Activated CD8-positive, alpha-beta memory T cell treated with anti-CD3 and anti-CD28 coated beads for 4 hours (primary cell): ENCODE results near the gene TGM6.

Experiments used
- DNase-seq, 2 donors: peaks; one replicate each; pipeline ENCODE4 v3.0.0-alpha.2; 2020; ENCODE audit warnings: low read depth in 2 of 2

The TGM6 gene

DNA sequence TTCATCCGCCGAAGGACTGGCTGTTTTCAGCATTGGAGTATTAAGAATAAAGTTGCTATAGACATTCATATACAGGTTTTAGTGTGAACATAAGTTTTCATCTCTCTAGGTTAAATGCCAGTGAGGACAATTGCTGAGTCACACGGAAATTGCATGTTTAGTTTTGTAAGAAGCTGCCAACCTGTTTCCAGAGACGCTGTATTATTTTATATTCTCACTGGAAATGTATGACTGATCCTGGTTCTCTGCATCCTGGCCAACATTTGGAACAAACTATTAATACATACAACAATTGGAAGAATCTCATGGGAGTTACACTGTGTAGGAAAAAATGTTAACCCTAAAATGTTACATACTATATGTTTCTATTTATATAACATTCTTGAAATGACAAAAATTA lies 16.7 kb upstream of the TGM6 start:
- DNase-seq = no peak

DNA sequence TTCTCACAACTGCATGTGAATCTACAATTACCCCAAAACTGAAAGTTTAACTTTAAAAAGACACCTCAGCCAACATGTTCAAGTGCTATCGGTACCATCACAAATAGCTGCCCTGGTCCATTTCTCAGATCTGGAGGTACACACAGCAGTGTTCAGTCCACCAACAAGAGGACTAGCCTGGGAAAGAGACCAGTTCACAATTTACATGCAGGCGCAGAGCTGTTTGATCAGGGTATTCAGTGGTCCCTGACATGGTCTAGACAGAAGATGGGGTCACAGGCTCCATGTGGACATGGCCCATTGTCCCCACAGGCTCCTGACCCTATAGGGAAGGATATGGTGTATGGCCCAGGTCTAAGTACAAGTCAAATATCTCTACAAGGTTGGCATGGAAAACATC lies 15.6 kb upstream of the TGM6 start:
- no peak for DNase-seq

DNA sequence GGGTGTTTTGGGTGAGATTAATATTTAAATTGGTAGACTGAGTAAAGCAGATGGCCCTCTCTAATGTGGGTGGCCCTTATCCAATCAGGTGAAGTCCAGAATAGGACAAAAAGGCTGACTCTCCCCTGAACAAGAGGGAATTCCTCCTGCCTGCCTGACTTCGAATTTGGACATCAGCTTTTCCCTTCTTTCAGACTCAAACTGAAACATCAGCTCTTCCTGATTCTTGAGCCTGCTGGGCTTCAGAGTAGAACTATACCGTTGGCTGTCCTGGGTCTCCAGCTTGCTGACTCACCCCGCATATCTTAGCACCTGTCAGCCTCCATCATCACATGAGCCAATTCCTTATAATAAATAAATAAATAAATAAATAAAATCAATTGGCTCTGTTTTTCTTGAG lies 15.0 kb upstream of the TGM6 start:
- no peak for DNase-seq

DNA sequence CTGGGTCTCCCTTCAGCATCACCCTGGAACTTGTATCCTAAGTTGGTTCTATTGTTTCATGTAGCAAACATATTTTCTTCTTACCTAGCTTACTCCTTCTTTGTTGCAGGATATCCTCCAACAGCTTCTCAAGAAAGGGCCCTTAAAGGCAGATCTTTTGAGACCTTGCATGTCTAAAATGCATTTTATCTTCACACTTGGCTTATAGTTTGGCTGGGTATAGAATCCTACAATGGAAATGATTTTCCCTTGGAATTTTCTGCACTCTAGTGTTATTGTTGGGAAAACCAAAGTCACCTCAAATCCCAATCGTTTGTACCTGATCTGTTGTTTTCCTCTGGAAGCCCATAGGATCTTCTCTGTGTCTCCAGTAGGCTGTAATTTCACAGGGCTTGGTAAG lies 12.1 kb upstream of the TGM6 start:
- no peak for DNase-seq

DNA sequence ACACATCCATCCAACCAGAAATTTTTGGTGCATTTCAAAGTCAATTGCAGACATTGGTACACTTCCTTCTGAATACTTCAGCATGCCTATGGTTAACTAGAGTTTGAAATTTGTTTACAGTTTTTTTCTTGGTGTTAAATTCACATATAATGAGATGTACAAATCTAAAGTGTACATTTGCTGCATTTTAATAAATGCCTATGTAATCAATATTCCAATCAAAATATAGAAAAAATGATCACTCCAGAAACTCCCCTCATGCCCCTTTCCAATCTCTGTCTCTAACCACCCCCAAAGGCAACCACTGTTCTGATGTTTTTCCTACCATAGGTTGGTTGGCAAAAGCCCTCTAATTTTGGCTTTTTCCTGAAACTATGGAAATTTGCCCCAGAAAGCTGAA lies 7.6 kb upstream of the TGM6 start:
- DNase-seq = no peak

DNA sequence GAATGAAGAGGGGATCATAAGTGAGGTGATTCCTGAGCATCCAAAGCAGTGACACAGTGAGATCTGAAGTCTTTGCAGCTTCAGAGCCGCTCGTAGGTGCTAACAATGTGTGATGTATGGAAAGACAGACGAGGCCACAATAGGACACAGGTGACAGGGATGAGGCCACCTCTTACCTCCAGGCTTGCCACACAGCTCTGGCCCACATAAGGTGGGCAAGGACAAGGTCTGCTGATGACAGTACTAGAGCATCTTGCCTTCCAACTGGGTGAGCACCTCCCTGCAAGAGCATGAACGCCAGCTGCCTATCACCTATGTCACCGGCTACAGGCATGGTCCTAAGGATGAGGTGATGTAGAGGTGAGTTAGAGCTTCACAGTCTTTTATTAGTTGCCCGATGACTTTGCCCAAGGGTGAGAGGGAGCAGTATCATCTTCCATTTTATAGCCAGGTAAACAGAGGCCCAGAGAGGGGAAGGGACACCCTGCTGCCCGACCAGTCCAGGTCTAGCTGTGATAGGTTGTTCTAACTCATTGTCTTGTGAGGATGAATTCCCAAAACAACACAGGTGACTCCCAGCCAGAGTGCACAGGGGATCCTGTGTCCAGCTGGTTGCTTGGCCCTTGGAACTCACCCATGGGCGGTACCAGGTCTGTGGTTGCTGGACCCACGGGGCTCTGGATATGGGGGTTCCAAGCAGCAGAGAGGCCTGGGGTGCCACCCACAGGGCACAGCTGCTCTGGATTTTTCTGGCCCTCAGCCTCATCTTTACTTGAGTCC lies 6.2 kb upstream of the TGM6 start:
- no peak for DNase-seq

DNA sequence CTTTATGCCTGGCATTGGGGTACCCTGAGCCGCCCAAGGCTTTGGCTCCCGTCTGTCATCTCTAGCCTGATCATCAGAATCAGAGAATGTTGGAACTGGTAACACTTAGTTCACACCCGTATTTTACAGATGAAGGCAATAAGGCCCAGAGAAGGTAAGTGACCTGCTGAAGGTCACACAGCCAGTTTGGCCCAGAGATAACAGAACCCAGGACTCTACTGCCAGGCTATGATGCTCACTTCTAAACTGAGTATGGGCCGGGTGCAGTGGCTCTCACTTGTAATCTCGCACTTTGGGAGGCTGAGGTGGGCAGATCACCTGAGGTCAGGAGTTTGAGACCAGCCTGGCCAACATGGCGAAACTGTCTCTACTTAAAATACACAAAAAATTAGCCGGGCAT lies 1.8 kb upstream of the TGM6 start:
- no peak for DNase-seq

DNA sequence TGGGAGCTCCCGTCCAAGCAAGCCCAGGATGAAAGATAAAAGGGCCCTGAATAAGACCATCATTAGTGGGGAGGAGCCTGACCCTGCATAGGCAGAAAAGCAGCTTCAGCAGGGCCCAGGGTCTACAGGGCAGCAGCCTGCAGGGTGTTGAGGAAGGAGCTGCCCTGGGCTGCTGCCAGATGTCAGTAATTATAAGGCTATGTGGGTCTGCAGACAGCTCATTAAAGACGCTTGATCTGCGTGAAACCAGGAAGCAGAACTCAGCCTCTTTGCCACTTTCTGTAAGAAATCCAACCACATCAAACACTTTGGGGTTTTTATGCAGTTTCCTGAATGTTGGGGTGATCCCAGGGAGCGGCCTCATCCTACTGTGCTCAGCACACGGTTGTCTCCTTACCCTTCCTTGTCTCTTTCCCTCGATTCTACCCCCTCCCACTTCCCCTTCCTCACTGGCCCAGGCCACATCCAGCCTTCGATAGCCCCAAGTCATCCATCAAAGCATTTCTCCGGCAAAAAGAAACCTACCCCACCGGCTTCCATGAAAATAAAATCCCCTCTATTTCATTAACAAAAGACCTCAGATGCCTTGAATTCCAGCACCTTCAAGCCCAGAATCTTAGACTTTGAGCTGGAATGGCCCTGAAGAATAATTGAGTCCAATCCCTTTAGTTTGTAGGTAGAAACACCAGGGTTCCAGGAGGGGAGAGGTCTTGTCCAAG lies 1.0 kb upstream of the TGM6 start:
- no peak for DNase-seq

DNA sequence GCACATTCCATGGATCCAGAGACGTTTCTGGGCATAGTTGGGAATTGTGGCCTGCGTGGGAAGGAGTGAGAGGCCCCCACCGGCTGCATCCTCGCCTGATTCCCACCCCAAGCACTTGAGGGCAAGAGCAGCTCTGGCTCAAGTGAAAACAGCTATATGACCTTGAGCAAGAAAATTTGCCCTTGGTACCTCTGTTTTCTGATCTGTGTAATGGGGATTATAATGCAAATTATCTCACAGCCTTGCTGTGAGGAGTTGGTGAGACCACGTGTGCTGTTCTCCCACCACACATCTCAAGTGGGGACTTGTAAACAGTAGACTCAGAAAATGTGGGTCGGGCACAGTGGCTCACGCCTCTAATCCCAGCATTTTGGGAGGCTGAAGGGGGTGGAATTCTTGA lies 602 bp downstream of the TGM6 start:
- no peak for DNase-seq

DNA sequence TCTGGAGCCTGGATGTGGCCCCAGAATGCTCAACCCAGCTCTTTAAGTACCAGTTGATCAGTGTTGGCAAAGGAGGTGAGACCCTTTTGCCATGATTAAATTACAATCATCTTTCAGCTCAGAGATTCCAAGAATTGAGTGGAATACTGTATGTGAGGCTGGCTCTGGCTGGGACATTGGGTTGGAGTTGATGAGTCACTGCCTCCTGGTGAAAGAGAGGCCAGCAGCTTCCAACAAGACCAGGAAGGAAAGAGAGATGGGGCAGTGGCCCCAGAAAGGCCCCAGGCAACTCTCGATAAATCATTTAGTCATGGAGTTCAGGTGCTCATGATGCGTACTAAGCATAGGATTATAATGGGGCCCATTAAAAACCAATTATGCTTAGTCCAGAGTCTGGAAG lies 2.1 kb downstream of the TGM6 start:
- no peak for DNase-seq

DNA sequence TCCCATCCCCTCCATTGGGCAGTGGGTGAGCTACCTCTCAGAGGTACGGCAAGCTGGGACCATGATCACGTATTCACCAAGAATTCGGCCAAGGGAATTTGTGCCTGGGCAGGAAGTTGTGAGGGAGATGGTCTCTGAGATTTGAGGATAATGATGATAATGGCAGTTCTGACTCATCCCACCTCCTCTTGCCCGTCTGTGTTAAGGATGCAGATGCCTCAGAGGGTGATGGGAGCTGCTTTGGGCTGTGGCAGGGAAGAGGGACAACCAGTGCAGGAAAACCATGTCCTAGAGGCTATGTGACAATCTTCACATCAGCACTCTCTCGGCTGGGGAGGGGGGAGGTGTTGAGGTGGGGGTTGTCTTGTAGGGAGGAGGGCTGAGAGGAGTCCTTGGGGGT lies 4.3 kb downstream of the TGM6 start:
- DNase-seq = no peak

DNA sequence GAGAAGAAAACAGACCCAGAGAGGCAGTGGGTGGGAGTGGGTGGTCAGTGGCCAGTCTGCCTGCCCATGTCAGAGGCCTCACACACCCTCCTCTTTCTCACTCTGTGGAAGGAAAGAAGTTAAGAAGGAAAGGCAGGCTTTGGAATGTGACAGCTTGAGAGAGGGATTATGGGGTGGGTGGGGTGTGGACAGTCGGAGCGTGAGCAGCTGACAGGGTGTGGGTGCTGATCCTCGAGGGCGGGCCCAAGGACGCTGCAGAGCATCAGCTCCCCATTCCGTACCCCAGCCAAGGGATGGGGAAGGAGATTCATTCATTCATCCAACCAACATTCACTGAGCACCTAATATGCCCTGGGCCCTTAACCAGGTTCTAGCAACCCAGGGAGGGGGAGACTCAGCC lies 4.8 kb downstream of the TGM6 start:
- DNase-seq = no peak

DNA sequence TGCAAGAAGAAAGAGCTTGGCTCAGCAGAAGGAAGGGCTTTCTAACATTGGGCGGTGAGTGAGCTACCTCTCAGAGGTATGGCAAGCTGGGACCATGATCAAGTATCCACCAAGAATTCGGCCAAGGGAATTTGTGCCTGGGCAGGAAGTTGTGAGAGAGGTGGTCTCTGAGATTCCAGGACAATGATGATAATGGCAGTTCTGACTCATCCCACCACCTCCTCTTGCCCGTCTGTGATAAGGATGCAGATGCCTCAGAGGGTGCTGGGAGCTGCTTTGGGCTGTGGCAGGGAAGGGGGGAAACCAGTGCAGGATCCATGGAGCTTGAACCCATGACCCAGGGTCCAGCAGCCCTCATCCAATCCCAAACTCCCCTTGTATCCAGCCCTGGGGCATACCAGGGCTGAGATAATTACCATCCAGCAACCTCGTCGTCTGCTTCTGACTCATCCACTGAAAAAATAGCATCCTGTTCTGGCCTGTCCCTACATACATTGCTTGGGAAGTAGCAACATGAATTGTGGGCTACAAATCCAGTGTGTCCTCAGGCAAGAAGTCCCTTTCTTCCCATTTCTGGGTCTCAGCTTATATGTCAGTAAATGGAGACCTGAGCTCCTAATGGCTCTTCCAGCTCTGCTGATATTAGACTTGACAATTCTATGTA lies 5.9 kb downstream of the TGM6 start:
- DNase-seq = no peak

DNA sequence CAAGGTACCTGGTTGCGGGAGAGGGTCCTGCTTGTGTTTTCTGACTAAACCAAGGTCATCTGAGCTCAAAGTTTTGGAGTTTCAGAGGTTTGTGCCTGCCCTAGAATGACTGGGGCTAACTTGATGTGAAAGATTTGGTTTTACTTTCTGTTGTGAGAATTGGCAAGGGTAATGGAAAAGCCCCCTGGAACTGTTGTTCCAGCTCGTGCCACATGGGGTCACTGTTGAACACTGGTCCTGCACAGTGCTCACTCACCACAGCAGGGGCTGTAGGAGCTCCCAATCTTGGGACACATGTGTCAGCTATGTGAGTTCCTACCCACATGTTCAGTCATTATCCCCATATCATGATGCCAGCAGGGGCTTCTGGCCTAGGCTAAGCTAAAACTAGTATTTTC lies 6.5 kb downstream of the TGM6 start:
- no peak for DNase-seq

DNA sequence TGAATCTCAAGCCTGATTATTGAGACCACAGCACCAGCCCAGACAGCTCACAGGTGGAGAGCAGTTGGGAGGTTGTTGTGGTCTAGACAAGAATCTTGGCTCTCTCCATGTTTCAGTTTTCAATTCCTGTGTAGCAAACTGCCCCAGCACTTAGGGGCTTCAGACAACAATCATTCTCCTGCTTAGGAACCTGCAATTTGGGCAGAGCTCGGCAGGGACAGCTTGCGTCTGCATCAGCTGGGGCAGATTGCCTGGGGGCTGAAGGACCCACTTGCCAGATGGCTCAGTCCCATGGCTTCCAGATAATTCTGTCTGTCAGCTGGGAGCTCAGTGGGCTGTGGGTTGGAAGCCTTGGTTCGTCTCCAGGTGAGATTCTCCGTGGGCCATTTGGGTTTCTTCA lies 6.9 kb downstream of the TGM6 start:
- no peak for DNase-seq

DNA sequence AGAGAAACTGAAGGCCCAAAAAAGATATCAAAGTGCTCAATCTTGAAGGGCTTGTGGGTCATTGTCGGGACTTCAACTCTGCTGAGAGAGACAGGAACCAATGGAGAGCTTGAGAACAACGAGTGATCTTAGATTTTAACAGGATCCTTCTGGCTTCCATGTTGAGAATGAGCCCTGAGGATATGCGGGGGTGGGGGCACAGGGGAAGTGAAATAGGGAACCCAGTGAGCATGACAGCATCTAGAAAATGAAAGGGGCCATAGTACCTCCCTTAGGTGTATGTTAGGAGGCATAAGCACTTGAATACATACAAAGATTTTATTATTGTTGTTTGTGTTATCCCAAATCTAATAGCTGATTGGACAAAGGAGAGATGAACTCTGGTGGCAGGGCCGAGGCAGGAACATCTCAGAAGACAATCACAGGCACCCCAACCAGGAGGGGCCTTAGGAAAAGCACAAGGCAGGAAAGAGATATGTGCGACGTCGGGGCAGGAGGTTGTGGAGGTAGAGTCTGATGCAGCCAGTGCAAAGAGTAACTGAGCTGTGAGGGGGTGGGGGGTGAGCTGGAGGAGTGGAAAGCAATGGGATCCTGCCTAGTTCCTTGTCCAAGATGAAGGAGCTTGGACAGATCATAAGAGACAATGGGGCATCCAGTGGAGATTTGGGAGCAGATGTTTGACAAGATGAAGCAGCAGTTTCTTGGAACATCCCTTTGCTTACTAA lies 10.4 kb downstream of the TGM6 start:
- DNase-seq = no peak

DNA sequence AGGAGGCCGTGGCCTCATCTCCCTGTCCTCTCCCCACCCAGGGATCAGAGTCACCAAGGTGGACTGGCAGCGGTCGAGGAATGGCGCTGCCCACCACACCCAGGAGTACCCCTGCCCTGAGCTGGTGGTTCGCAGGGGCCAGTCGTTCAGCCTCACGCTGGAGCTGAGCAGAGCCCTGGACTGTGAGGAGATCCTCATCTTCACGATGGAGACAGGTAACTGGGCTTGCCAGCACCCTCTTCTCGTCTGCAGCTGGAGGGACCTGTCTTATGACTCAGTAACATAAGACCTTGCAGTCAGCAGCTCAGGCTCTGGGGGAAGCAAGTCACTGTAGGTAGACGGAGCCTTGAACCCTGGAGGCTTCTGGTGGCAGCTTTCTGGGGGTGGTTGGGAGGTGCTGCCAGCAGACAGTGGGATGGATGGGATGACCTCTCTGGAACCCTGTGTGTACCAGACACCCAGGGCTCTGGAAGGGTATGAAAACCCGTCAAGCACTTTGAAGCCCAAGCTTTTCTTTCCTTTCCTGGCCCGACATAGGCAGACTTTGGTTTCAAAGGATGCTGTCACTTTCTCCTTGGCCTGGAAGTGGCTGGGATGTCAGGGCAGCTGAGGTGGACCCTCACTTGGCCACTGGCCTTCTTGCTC lies 13.8 kb downstream of the TGM6 start:
- DNase-seq = no peak

DNA sequence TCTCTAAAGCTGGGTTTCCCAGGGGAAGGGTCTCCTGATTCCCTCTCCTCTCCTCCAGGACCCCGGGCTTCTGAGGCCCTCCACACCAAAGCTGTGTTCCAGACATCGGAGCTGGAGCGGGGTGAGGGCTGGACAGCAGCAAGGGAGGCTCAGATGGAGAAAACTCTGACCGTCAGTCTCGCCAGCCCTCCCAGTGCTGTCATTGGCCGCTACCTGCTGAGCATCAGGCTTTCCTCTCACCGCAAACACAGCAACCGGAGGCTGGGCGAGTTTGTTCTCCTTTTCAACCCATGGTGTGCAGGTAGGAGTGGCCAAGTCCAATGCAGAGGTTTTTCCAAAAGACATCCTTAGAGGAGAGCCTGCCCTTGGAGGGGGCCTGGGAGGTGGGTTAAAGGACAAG lies 14.4 kb downstream of the TGM6 start:
- DNase-seq = no peak

DNA sequence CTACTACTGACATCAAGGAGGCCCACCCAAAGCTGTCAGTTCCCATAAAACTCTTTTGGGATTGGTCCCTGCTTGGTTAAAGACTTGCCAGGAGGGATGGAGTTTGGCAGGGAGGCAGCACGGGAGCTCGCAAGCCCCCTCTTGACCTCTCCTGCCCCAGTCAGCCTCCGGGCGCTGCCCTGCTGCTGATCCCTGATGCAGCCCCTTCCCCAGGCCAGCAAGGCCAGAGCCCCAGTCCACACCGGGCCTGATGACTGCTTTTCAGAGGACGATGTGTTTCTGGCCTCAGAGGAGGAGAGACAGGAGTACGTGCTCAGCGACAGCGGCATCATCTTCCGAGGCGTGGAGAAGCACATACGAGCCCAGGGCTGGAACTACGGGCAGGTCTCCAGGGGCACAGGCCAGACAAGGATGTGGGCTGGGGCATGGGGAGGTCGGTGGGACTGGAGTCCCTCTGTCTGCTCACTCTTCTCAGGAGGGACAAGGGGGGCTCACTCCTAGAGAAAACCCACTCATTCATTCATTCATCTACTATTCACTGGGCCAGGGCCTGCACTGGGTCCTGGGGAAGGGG lies 15.6 kb downstream of the TGM6 start:
- no peak for DNase-seq

DNA sequence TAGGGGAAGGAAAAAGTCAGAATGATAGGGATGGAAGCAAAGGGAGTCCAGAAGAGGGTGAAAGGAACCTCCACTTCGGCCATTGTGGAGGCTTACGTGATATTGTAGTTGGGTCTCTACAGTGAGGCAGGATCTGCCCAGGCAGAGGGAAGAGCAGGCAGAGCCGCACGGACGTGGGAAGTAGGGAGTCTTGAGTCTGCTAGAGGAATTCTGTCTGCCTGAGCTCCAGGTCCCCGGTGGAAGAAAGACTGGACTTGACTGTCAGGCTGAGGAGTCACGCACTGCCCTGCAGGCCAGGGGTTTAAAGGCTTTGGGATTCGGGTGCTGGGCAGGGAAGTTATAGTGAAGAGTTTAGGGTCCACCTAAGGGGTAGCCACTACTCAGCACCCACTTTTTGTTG lies 16.4 kb downstream of the TGM6 start:
- no peak for DNase-seq

DNA sequence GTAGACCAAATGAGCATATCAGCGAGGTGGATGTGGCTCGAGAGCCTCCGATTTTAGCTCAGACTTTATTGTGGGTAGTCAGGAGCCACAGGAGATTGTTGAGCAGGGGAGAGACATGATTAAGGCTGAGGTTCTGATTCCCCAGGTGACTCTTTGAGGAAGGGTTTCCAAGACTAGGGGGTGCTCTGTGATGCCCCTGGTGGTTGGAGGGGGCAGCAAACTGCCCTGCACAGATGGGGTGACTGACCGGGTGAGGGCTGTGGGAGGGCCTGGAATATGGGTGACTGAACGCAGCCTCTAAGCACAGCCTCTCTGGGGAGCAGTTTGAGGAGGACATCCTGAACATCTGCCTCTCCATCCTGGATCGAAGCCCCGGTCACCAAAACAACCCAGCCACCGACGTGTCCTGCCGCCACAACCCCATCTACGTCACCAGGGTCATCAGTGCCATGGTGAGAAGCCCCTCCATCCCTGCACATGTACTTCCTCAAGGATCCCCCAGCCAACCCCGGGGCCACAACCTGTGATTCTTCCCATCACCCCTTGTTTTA lies 17.0 kb downstream of the TGM6 start:
- DNase-seq = no peak
